Rectal smooth muscle tissue (tissue), 1 donor: ENCODE results near the gene ROBO1.
"Not testable (repeated sequence)": the region's sequence is repeated elsewhere in the genome, so short reads cannot be mapped to it uniquely, and the experiment has no call there.

ENCODE experiments used
- H3K27ac ChIP-seq: one replicate; pipeline ENCODE4 v1.7.0; 2013; ENCODE audit warnings: low read depth, low read length, inconsistent platforms
- H3K27me3 ChIP-seq: one replicate; pipeline ENCODE4 v1.7.0; 2013; ENCODE audit warnings: low read length; ENCODE audit not compliant: control insufficient read depth, insufficient read depth
- H3K36me3 ChIP-seq: one replicate; pipeline ENCODE4 v1.7.0; 2013; ENCODE audit warnings: low read length; ENCODE audit not compliant: control insufficient read depth, insufficient read depth
- H3K4me1 ChIP-seq: one replicate; pipeline ENCODE4 v1.7.0; 2013; ENCODE audit warnings: low read length; ENCODE audit not compliant: control insufficient read depth, insufficient read depth
- H3K4me3 ChIP-seq: one replicate; pipeline ENCODE4 v1.7.0; 2013; ENCODE audit warnings: low read length
- H3K9ac ChIP-seq: one replicate; pipeline ENCODE4 v1.7.0; 2013; ENCODE audit warnings: low read length

Gene ROBO1

GRCh38 chr3:79354179-79354688 lies 413.6 kb downstream of the ROBO1 start:
- no peaks in the 10 kb centered on the region for H3K27me3 ChIP-seq
- H3K27ac ChIP-seq = peak overlapping the region; percentile 50
- H3K9ac ChIP-seq = no peak overlapping the region
- no peaks in the 10 kb centered on the region for H3K36me3 ChIP-seq
- H3K4me3 ChIP-seq = no peak overlapping the region
- H3K4me1 ChIP-seq = peaks cover 7% of the 10 kb centered on the region

- no peak overlapping the region for H3K9ac ChIP-seq
- no peak overlapping the region for H3K4me3 ChIP-seq
- no peak overlapping the region for H3K27ac ChIP-seq
- H3K36me3 ChIP-seq = no peaks in the 10 kb centered on the region
- H3K27me3 ChIP-seq = no peaks in the 10 kb centered on the region
- H3K4me1 ChIP-seq = peaks cover 7% of the 10 kb centered on the region
Observed at GRCh38 chr3:79351699-79352098, 416.1 kb downstream of the ROBO1 start.

GRCh38 chr3:79344876-79345871 lies 422.6 kb downstream of the ROBO1 start:
- H3K36me3 ChIP-seq = no peaks in the 10 kb centered on the region
- H3K4me1 ChIP-seq = no peaks in the 10 kb centered on the region
- no peak overlapping the region for H3K9ac ChIP-seq
- no peaks in the 10 kb centered on the region for H3K27me3 ChIP-seq
- H3K27ac ChIP-seq = no peak overlapping the region
- no peak overlapping the region for H3K4me3 ChIP-seq

- no peak overlapping the region for H3K4me3 ChIP-seq
- no peaks in the 10 kb centered on the region for H3K27me3 ChIP-seq
- no peaks in the 10 kb centered on the region for H3K4me1 ChIP-seq
- H3K36me3 ChIP-seq = no peaks in the 10 kb centered on the region
- no peak overlapping the region for H3K27ac ChIP-seq
- H3K9ac ChIP-seq = no peak overlapping the region
Observed at GRCh38 chr3:79341961-79342360, 425.8 kb downstream of the ROBO1 start.

- no peak overlapping the region for H3K27ac ChIP-seq
Observed at GRCh38 chr3:79339846-79340245, 428.0 kb downstream of the ROBO1 start.

GRCh38 chr3:79337798-79338197 lies 430.0 kb downstream of the ROBO1 start:
- no peaks in the 10 kb centered on the region for H3K4me1 ChIP-seq
- H3K9ac ChIP-seq = no peak overlapping the region
- no peak overlapping the region for H3K4me3 ChIP-seq
- H3K36me3 ChIP-seq = no peaks in the 10 kb centered on the region
- H3K27me3 ChIP-seq = no peaks in the 10 kb centered on the region
- no peak overlapping the region for H3K27ac ChIP-seq

More at GRCh38 chr3:79339846-79340245, 428.0 kb downstream of the ROBO1 start:
- H3K4me3 ChIP-seq = no peak overlapping the region
- no peaks in the 10 kb centered on the region for H3K4me1 ChIP-seq
- no peaks in the 10 kb centered on the region for H3K36me3 ChIP-seq
- H3K27me3 ChIP-seq = no peaks in the 10 kb centered on the region
- no peak overlapping the region for H3K9ac ChIP-seq

- H3K9ac ChIP-seq = no peak overlapping the region
- peaks cover 3% of the 10 kb centered on the region for H3K4me1 ChIP-seq
- H3K4me3 ChIP-seq = no peak overlapping the region
- no peak overlapping the region for H3K27ac ChIP-seq
- no peaks in the 10 kb centered on the region for H3K27me3 ChIP-seq
- no peaks in the 10 kb centered on the region for H3K36me3 ChIP-seq
Observed at GRCh38 chr3:79329154-79329553, 438.6 kb downstream of the ROBO1 start.

GRCh38 chr3:79326642-79327041 lies 441.2 kb downstream of the ROBO1 start:
- H3K4me1 ChIP-seq = peaks cover 3% of the 10 kb centered on the region
- no peak overlapping the region for H3K9ac ChIP-seq
- H3K36me3 ChIP-seq = no peaks in the 10 kb centered on the region
- no peaks in the 10 kb centered on the region for H3K27me3 ChIP-seq
- no peak overlapping the region for H3K27ac ChIP-seq
- no peak overlapping the region for H3K4me3 ChIP-seq

GRCh38 chr3:79325833-79326383 lies 441.9 kb downstream of the ROBO1 start:
- not testable (repeated sequence) for H3K27me3 ChIP-seq, H3K4me3 ChIP-seq, H3K4me1 ChIP-seq, H3K36me3 ChIP-seq, H3K27ac ChIP-seq, H3K9ac ChIP-seq

GRCh38 chr3:79317551-79318518 lies 450.0 kb downstream of the ROBO1 start:
- Histone ChIP-seq H3K4me1 (no peaks in the 10 kb centered on the region), H3K4me3 (no peak overlapping the region), H3K27me3 (no peaks in the 10 kb centered on the region), H3K9ac (no peak overlapping the region), H3K36me3 (no peaks in the 10 kb centered on the region), H3K27ac (no peak overlapping the region)

GRCh38 chr3:79314962-79315361 lies 452.8 kb downstream of the ROBO1 start:
- Histone ChIP-seq H3K36me3 (no peaks in the 10 kb centered on the region), H3K27ac (no peak overlapping the region), H3K27me3 (no peaks in the 10 kb centered on the region), H3K4me3 (no peak overlapping the region), H3K4me1 (no peaks in the 10 kb centered on the region), H3K9ac (no peak overlapping the region)

- Histone ChIP-seq H3K27ac (no peak overlapping the region), H3K9ac (no peak overlapping the region), H3K4me1 (no peaks in the 10 kb centered on the region)
Observed at GRCh38 chr3:79314544-79314943, 453.3 kb downstream of the ROBO1 start.

More at GRCh38 chr3:79314544-79314943, 453.3 kb downstream of the ROBO1 start:
- Histone ChIP-seq H3K27me3 (no peaks in the 10 kb centered on the region), H3K4me3 (no peak overlapping the region), H3K36me3 (no peaks in the 10 kb centered on the region)
